HL-60/S4 treated with retinoic acid at 250 ng/mL for 4 days and 3 days (cell line): ENCODE measurements around the gene PALLD.
"Not testable (repeated sequence)": the region's sequence is repeated elsewhere in the genome, so short reads cannot be mapped to it uniquely, and the experiment has no call there.

Experiments used
- in situ Hi-C: fragments of 300-500 bp; cut with MboI; formaldehyde crosslinking; loops from 2 replicates; pipeline ENCODE4 v1.7.0; 2022; ENCODE audit warnings: low sequenced_read_pairs

Gene PALLD

GRCh38 chr4:168691631-168692369 lies 194.9 kb downstream of the PALLD start:
- in situ Hi-C loops: no loop called here

GRCh38 chr4:168693750-168694490 lies 197.1 kb downstream of the PALLD start:
- in situ Hi-C loops: no loop called here

DNA sequence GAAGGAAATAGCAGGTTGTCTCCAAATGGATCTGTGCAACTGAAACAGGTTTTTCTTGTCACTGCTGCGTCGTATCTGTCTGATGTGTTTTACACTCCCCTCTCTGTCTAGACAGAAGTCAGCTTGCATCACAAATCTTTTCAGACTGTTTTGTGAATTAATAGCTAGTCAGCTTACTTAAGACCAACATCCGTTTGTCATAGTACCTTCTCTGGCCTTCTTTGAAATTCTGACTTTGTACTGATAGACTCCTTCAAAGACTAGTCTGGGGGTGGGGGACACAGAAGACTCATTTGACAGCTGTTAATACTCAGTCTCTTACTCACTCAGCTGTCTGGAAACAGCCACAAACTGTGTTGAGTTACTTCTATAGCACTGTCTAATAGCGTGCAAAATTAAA lies 197.8 kb downstream of the PALLD start:
- in situ Hi-C loops: no loop called here

GRCh38 chr4:168695288-168695687 lies 198.4 kb downstream of the PALLD start:
- in situ Hi-C loops: no loop called here

DNA sequence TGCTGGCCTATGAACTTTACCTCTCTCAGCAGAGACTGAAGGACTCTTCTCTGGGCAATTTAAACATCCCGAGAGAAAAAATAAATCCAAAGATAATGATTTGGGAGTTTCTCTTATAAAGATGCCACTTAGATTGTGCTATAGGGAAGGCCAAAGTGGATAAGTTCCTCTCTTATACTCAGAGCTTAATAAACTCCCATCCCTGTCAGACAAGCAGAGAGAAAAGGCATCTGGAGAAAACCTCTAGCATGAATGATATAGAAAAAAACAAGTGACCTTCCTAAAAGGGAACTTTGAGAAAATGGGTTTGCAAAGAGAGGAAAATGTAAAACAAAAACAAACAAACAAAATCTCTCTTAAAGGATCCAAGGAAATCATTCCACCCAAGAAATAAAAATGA lies 199.4 kb downstream of the PALLD start:
- in situ Hi-C loops: no loop called here

- in situ Hi-C loops: no loop called here
Measured at GRCh38 chr4:168696826-168697225, 200.0 kb downstream of the PALLD start.

- in situ Hi-C loops: no loop called here
Measured at GRCh38 chr4:168699224-168699878, 202.5 kb downstream of the PALLD start.

- in situ Hi-C loops: no loop called here
Measured at GRCh38 chr4:168701061-168701460, 204.2 kb downstream of the PALLD start.

DNA sequence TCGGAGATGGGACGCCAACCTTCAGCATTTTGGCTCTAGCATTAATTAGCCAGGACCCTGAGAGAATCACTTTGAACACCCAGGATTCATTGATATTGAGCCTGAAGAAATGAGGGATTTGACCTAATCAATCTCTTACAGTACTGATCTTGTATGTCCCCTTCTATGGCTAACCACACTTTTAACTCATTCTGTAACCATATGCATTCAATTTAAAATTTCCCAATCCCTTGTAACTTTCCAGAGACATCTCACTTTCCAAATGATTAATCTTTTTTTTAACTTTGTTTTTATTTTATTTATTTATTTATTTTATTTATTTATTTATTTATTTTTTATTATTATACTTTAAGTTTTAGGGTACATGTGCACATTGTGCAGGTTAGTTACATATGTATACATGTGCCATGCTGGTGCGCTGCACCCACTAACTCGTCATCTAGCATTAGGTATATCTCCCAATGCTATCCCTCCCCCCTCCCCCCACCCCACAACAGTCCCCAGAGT lies 205.8 kb downstream of the PALLD start:
- in situ Hi-C loops: not testable (repeated sequence)

- in situ Hi-C loops: no loop called here
Measured at GRCh38 chr4:168705121-168705520, 208.3 kb downstream of the PALLD start.

DNA sequence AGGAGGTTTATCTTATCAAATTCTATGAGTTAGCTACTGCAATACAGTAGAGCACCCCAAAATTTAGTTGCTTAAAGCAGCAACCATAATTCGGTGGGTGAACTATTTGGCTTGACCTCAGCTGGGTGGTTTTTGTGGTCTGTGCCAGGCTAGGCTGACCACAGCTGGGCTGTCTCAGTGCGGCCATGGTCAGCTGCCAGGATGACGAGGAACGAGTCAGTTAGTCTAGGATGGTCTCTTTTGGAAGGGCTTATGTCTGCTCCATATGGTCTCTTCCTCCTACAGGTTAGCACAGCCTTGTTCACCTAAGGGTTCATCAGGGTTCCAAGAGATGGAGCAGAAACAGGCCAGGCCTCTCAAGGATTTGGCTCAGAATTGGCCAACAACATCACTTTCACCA lies 210.4 kb downstream of the PALLD start:
- in situ Hi-C loops: no loop called here

DNA sequence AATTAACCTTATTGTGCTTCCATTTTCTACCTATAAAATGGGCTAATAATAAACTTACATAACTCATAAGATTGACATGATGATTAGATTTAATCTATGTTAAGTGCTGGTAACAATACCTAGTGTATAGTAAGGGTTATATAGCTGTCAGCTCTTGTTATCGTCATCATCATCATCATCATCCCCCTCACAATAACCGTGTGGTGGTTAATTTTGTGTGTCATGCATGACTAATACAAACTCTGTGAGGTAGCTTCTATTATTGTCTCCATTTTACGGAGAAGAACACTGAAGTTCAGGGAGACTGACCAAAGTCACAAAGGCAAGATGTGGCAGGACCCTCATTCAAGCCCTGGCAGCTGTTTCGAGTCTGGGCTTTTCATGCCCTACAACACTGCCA lies 211.3 kb downstream of the PALLD start:
- in situ Hi-C loops: no loop called here

- in situ Hi-C loops: loop anchor here (10.0 kb wide), 1 partner anchor 204 kb away; no protein-coding TSS in a partner anchor
Measured at GRCh38 chr4:168710353-168710946, 213.6 kb downstream of the PALLD start.

- in situ Hi-C loops: loop anchor here (10.0 kb wide), 1 partner anchor 203 kb away; no protein-coding TSS in a partner anchor
Measured at GRCh38 chr4:168711197-168712140, 214.6 kb downstream of the PALLD start.

DNA sequence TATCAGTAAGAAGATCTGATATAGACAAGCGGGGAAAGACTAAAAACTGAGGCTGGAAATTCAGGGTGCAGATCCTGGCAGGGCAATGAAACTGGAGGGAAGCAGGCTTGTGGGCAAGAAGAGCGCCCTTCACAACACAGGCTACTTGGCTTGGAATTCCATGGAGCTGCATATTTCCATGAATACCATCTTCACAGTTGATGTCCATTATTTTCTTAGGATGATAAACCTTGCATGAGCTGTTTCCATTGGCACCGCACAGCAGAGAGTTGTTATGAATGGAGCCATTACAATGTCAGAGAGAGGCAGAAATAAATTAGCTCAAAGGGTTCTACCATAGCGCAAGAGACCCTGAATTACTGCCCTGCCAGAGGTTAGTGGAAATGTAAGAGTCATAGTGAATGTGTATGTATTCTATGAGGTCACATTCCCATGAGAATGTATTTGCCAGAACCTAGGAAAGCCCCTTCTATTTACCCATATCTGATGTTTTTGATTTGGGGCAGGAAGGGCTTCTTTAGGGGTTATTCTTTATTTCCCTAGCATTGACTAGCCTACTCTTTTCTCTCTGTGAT lies 215.6 kb downstream of the PALLD start:
- in situ Hi-C loops: loop anchor here (10.0 kb wide), 1 partner anchor 202 kb away; no protein-coding TSS in a partner anchor

DNA sequence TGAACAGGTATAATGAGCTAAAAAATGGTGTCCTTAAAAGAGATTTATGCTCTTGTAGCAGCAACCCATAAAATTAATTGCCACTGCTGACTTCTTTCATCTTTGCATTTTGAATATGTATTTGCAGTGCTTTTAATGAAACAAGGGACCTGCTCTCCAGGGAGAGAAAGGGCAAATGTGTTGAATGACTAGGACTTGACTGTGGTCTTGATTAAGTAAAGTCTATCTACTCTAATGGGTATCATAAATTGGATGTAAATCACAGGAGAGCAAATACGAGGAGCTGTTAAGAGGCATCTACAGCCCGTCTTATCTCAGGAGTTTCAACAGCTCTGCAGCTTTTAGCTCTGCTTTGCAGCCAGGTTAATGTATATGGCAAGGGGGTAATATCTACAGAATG lies 216.4 kb downstream of the PALLD start:
- in situ Hi-C loops: loop anchor here (10.0 kb wide), 1 partner anchor 202 kb away; no protein-coding TSS in a partner anchor

DNA sequence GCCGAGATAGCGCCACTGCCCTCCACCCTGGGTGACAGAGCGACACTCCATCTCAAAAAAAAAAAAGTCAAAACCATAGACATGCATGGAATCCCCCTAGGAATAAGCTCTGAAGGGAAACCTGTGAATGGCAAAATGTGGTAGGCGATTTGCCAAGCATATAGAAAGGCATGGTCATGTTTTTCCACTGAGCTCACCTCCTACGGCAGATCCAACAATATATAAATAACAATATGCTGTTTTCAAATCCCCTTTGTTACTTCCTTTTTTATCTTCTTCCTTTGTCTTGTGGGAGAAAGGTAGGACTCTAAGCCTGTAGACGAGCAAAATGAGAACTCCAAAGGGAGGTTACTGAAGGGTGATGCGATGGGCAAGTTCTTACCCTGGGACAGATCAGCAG lies 219.0 kb downstream of the PALLD start:
- in situ Hi-C loops: loop anchor here (10.0 kb wide), 1 partner anchor 199 kb away; no protein-coding TSS in a partner anchor

GRCh38 chr4:168716406-168717129 lies 219.7 kb downstream of the PALLD start:
- in situ Hi-C loops: loop anchor here (10.0 kb wide), 1 partner anchor 198 kb away; no protein-coding TSS in a partner anchor

- in situ Hi-C loops: loop anchor here (10.0 kb wide), 1 partner anchor 197 kb away; no protein-coding TSS in a partner anchor
Measured at GRCh38 chr4:168717847-168718246, 221.0 kb downstream of the PALLD start.
